Calu3 (cell line): ENCODE measurements around the gene CCDC112. TPM values are rescaled to one million over a fixed set of nuclear protein-coding genes. Genes with fewer than 3 reads are reported as not detected.

Experiments used
- Bru-seq: library from RNA; stranded (reverse); fragments of 400-500 nt; gene quantifications from one replicate; lab custom pipeline; 2021; lab: Mats Ljungman, UMichigan
- BruChase-seq, 2 experiments: library from RNA; stranded (reverse); fragments of 400-500 nt; gene quantifications; one replicate each; lab custom pipeline; 2021; lab: Mats Ljungman, UMichigan
- BruUV-seq: library from RNA; stranded (reverse); fragments of 400-500 nt; replicated peaks from 2 replicates; lab custom pipeline; 2021; lab: Mats Ljungman, UMichigan
- CTCF ChIA-PET: fragments of 300-600 bp; sonication (Branson Sonifier 250); formaldehyde crosslinking; loops from one replicate; lab custom pipeline; 2022; ENCODE audit warnings: antibody characterized with exemption; lab: Charles Lee
- DNase-seq: peaks from one replicate; pipeline ENCODE4 v3.0.0; 2022
- H3K27ac Mint-ChIP-seq: one replicate; pipeline ENCODE4 v1.8.0; 2022; ENCODE audit warnings: mixed read lengths; ENCODE audit not compliant: unreplicated experiment
- H3K27me3 Mint-ChIP-seq: one replicate; pipeline ENCODE4 v1.8.0; 2022; ENCODE audit warnings: mixed read lengths; ENCODE audit not compliant: unreplicated experiment
- H3K36me3 Mint-ChIP-seq: one replicate; pipeline ENCODE4 v1.8.0; 2022; ENCODE audit warnings: mild to moderate bottlenecking, moderate library complexity, mixed read lengths; ENCODE audit not compliant: insufficient read depth, unreplicated experiment
- H3K4me1 Mint-ChIP-seq: one replicate; pipeline ENCODE4 v1.8.0; 2022; ENCODE audit warnings: mild to moderate bottlenecking, low read depth, mixed read lengths; ENCODE audit not compliant: unreplicated experiment
- H3K4me3 Mint-ChIP-seq: one replicate; pipeline ENCODE4 v1.8.0; 2022; ENCODE audit warnings: mild to moderate bottlenecking, low read depth, moderate library complexity, mixed read lengths; ENCODE audit not compliant: unreplicated experiment
- H3K9me3 Mint-ChIP-seq: one replicate; pipeline ENCODE4 v1.8.0; 2022; ENCODE audit warnings: low read depth, mixed read lengths; ENCODE audit not compliant: unreplicated experiment
- intact Hi-C: fragments of 100-400 bp; cut with micrococcal nuclease; formaldehyde crosslinking; loops from one replicate; pipeline ENCODE4 v1.10.0; 2022; ENCODE audit not compliant: unreplicated experiment
- long read RNA-seq: library from polyadenylated mRNA; stranded (forward); transcript quantifications from one replicate; pipeline ENCODE4 v2.0.0, GENCODE V29; 2022
- total RNA-seq: library from RNA; stranded (reverse); gene quantifications from 2 replicates; pipeline ENCODE4 v1.2.3, GENCODE V29; 2022
- TF ChIP-seq, protein P1 (sequence below): fragments of 200-600 bp; IDR thresholded peaks from one replicate; pipeline ENCODE4 v1.8.0; 2022; ENCODE audit warnings: antibody characterized with exemption; ENCODE audit not compliant: unreplicated experiment

CCDC112 gene, protein sequence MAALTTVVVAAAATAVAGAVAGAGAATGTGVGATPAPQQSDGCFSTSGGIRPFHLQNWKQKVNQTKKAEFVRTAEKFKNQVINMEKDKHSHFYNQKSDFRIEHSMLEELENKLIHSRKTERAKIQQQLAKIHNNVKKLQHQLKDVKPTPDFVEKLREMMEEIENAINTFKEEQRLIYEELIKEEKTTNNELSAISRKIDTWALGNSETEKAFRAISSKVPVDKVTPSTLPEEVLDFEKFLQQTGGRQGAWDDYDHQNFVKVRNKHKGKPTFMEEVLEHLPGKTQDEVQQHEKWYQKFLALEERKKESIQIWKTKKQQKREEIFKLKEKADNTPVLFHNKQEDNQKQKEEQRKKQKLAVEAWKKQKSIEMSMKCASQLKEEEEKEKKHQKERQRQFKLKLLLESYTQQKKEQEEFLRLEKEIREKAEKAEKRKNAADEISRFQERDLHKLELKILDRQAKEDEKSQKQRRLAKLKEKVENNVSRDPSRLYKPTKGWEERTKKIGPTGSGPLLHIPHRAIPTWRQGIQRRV
- total RNA-seq (11.2 and 11.3 TPM in 2 replicates), Bru-seq, nascent RNA (percentile 71 among the genes with signal in this experiment), BruChase-seq, experiment 1, labeled RNA remaining after a 6-hour chase (percentile 68 among the genes with signal in this experiment), BruChase-seq, experiment 2, labeled RNA remaining after a 2-hour chase (percentile 65 among the genes with signal in this experiment)
- long read RNA-seq, transcript CCDC112-201 (10 exons, 2,566 nt) = major isoform, 13 of 20 reads
- long read RNA-seq, partial matches to known transcripts = 2 of 20 reads
- long read RNA-seq, other reads (novel, unspliced or antisense) = 2 of 20 reads

- CTCF ChIA-PET = interaction anchor here (0.6 to 1.2 kb wide), 9 partner anchors 11 to 279 kb away, joined by 3 to 6 read pairs (median 4); partner anchors contain the start of genes FEM1C and TRIM36
- peaks cover 15% of the 10 kb centered on the region for H3K36me3 Mint-ChIP-seq
Measured at GRCh38 chr5:115296124-115297022, at the start of gene CCDC112. Gene CCDC112, minus strand, starts transcription at chr5:115296654. Its CDS starts 111 bp downstream, at chr5:115296543.

GRCh38 chr5:115345344-115345743 lies 48.9 kb upstream of the CCDC112 start:
- no peak for DNase-seq
- TF ChIP-seq, protein P1, sequence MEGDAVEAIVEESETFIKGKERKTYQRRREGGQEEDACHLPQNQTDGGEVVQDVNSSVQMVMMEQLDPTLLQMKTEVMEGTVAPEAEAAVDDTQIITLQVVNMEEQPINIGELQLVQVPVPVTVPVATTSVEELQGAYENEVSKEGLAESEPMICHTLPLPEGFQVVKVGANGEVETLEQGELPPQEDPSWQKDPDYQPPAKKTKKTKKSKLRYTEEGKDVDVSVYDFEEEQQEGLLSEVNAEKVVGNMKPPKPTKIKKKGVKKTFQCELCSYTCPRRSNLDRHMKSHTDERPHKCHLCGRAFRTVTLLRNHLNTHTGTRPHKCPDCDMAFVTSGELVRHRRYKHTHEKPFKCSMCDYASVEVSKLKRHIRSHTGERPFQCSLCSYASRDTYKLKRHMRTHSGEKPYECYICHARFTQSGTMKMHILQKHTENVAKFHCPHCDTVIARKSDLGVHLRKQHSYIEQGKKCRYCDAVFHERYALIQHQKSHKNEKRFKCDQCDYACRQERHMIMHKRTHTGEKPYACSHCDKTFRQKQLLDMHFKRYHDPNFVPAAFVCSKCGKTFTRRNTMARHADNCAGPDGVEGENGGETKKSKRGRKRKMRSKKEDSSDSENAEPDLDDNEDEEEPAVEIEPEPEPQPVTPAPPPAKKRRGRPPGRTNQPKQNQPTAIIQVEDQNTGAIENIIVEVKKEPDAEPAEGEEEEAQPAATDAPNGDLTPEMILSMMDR = no peak
- CTCF ChIA-PET = no interaction called here
- Mint-ChIP-seq H3K27me3 (no peaks in the 10 kb centered on the region), H3K4me1 (peaks cover 48% of the 10 kb centered on the region), H3K4me3 (no peak overlapping the region), H3K27ac (no peak overlapping the region), H3K9me3 (peaks cover 5% of the 10 kb centered on the region), H3K36me3 (no peaks in the 10 kb centered on the region)
- no TSS peak for BruUV-seq
- intact Hi-C loops = no loop called here

More at GRCh38 chr5:115296124-115297022, at the start of gene CCDC112:
- BruUV-seq = no TSS peak
- peak; percentile 89 for DNase-seq
- Mint-ChIP-seq H3K4me3 (peak within 1 kb of the TSS; percentile 78), H3K9me3 (peaks cover 2% of the 10 kb centered on the region), H3K4me1 (peaks cover 7% of the 10 kb centered on the region), H3K27ac (peak within 1 kb of the TSS; percentile 60), H3K27me3 (no peaks in the 10 kb centered on the region)
- TF ChIP-seq, protein P1 = no peak
- intact Hi-C loops = no loop called here

GRCh38 chr5:115343855-115344254 lies 47.4 kb upstream of the CCDC112 start:
- H3K27ac Mint-ChIP-seq = peak overlapping the region; percentile 3
- TF ChIP-seq, protein P1 = no peak
- no TSS peak for BruUV-seq
- H3K4me3 Mint-ChIP-seq = no peak overlapping the region
- H3K9me3 Mint-ChIP-seq = peaks cover 5% of the 10 kb centered on the region
- DNase-seq = no peak
- no peaks in the 10 kb centered on the region for H3K27me3 Mint-ChIP-seq
- H3K36me3 Mint-ChIP-seq = no peaks in the 10 kb centered on the region
- peaks cover 33% of the 10 kb centered on the region for H3K4me1 Mint-ChIP-seq
- intact Hi-C loops = no loop called here
- CTCF ChIA-PET = no interaction called here
